Fibroblast of lung (primary cell): ENCODE measurements around the gene WNK2. TPM values are rescaled to one million over a fixed set of nuclear protein-coding genes. Genes with fewer than 3 reads are reported as not detected.
A peak's percentile ranks its signal among the peaks of the same experiment; 100 is the strongest.

Source experiments
- DNase-seq, 2 donors: peaks; one replicate each; pipeline versions ENCODE4 v3.0.0 to v3.0.0-alpha.2; 2010; ENCODE audit warnings: low read depth in 2 of 2
- H2AFZ ChIP-seq: 2 replicates; pipeline ENCODE4 v1.5.1; 2012; ENCODE audit warnings: low read length, control low read depth, inconsistent platforms
- H3K27ac ChIP-seq: 2 replicates; pipeline ENCODE4 v1.5.1; 2011; ENCODE audit warnings: low read length, control low read depth; ENCODE audit not compliant: insufficient read depth
- H3K27me3 ChIP-seq: 2 replicates; pipeline ENCODE4 v1.5.1; 2011; ENCODE audit warnings: mild to moderate bottlenecking, low read length; ENCODE audit not compliant: control insufficient read depth, insufficient read depth
- H3K36me3 ChIP-seq: 2 replicates; pipeline ENCODE4 v1.5.1; 2011; ENCODE audit warnings: low read length; ENCODE audit not compliant: control insufficient read depth, insufficient read depth
- H3K4me1 ChIP-seq: 2 replicates; pipeline ENCODE4 v1.5.1; 2011; ENCODE audit warnings: low read length; ENCODE audit not compliant: control insufficient read depth, insufficient read depth; ENCODE audit errors: extremely low read depth
- H3K4me2 ChIP-seq: 2 replicates; pipeline ENCODE4 v1.5.1; 2011; ENCODE audit warnings: low read length, control low read depth; ENCODE audit not compliant: insufficient read depth; ENCODE audit errors: extremely low read depth
- H3K4me3 ChIP-seq, 4 experiments: fragments of 200-600 bp in 1 of 4; sonication (generic) in 1 of 4; replicated peaks in 1 of 4; 2 replicates each; pipeline ENCODE4 v1.5.1; 2011 to 2016; ENCODE audit warnings: low read length in 4 of 4, low read depth in 3 of 4, mild to moderate bottlenecking in 3 of 4, control low read depth in 2 of 4, inconsistent platforms in 1 of 4, mixed read lengths in 1 of 4; ENCODE audit not compliant: insufficient read depth in 1 of 4; ENCODE audit errors: control extremely low read depth in 1 of 4
- H3K79me2 ChIP-seq: 2 replicates; pipeline ENCODE4 v1.5.1; 2012; ENCODE audit warnings: mild to moderate bottlenecking, low read length, inconsistent platforms; ENCODE audit not compliant: control insufficient read depth, insufficient read depth
- H3K9ac ChIP-seq: 2 replicates; pipeline ENCODE4 v1.5.1; 2011; ENCODE audit warnings: mild to moderate bottlenecking, low read length, control low read depth; ENCODE audit not compliant: insufficient read depth
- H3K9me3 ChIP-seq: 2 replicates; pipeline ENCODE4 v1.5.1; 2012; ENCODE audit warnings: low read depth, low read length; ENCODE audit not compliant: control insufficient read depth, insufficient read depth
- H4K20me1 ChIP-seq: 2 replicates; pipeline ENCODE4 v1.5.1; 2011; ENCODE audit warnings: low read length; ENCODE audit not compliant: control insufficient read depth, insufficient read depth; ENCODE audit errors: extremely low read depth
- EZH2 ChIP-seq: IDR thresholded peaks from 2 replicates; pipeline ENCODE4 v1.5.1; 2012; ENCODE audit warnings: low read length, control low read depth, mild to moderate bottlenecking; ENCODE audit errors: missing control alignments
- polyA minus RNA-seq: library from RNA; depleted of rRNA, polyadenylated mRNA; stranded (reverse); fragments of >200 nt; gene quantifications from 2 replicates; pipeline ENCODE4 v1.2.3, GENCODE V29; 2011; ENCODE audit warnings: low replicate concordance
- polyA plus RNA-seq, 2 donors: library from polyadenylated mRNA; depleted of rRNA in 1 of 2; stranded (reverse) in 1 of 2; unstranded in 1 of 2; fragments of >200 nt; gene quantifications; 2 replicates each; pipeline ENCODE4 v1.2.1, GENCODE V29; 2011 to 2012; ENCODE audit warnings: missing spikeins in 1 of 2
- total RNA-seq: library from RNA; depleted of rRNA; stranded (reverse); fragments of >200 nt; gene quantifications from 2 replicates; pipeline ENCODE4 v1.2.1, GENCODE V29; 2014
- TF ChIP-seq, protein P1 (sequence below), 2 donors: IDR thresholded peaks in 1 of 2; conservative IDR thresholded peaks in 1 of 2; 1 replicate in 1 of 2; 2 replicates in 1 of 2; pipeline ENCODE4 v1.5.1; 2011 to 2012; ENCODE audit warnings: low read length in 2 of 2, control low read depth in 1 of 2, inconsistent platforms in 1 of 2, low read depth in 1 of 2, mild to moderate bottlenecking in 1 of 2

Gene WNK2
- total RNA-seq (under 0.01 TPM in 1 of 2 replicates, not detected in the other), polyA plus RNA-seq (not detected in 2 replicates), polyA minus RNA-seq (not detected in 2 replicates)
- polyA plus RNA-seq (2012) = not detected in 2 replicates

DNA sequence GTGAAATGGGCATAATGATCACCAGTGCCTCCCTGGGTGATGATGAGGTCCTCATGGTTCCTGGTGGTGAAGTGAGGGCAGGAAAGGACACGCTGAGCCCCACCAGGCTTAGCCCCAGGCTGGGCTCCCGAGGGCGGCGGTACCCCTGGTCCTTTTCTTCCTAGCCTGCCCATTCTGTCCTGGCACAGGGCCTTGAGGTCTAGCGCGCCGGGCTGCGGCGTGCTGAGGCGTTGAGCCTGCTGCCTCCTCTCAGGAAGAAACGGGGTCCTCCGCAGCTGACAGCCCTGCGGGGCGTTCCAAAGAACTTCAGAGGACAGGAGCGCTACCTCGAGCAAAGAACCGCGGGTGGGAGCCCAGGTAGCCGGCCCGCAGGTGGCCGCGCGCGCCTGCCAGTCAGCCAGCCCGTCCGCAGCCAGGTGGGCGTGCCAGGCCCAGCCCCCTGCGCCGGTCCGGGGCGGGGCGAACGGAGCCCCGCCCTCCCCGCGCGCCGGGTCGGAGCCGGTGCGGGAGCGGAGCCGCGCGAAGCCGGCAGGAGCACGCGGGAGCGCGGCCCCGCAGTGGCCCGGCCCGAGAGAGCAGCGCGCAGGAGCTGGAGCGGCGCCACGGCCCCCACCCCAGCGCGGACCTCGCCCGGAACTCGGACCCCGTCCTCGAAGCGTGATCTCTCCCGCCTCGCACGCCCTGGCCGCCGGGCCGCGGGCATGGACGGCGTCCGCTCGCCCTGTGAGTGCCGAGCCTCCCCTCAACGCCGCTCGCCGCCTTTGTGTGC, at the start of gene WNK2:
WNK2 (plus strand) TSS at position 477 of the 769 bp plus-strand sequence. CDS start 791 bp downstream, outside the sequence.
- Histone ChIP-seq H3K79me2 (no peaks in the 10 kb centered on the region), H3K9me3 (no peaks in the 10 kb centered on the region), H3K4me3 (no peak within 1 kb of the TSS), H3K36me3 (no peaks in the 10 kb centered on the region), H3K27me3 (peaks cover 16% of the 10 kb centered on the region), H3K4me2 (no peak within 1 kb of the TSS), H3K9ac (no peak within 1 kb of the TSS), H4K20me1 (no peaks in the 10 kb centered on the region), H2AFZ (no peak within 1 kb of the TSS), H3K27ac (no peak within 1 kb of the TSS), H3K4me1 (no peaks in the 10 kb centered on the region)
- DNase-seq = peak in 1 of 2 donors; percentile 9
- peak; percentile 53 for TF ChIP-seq EZH2
- TF ChIP-seq, protein P1, sequence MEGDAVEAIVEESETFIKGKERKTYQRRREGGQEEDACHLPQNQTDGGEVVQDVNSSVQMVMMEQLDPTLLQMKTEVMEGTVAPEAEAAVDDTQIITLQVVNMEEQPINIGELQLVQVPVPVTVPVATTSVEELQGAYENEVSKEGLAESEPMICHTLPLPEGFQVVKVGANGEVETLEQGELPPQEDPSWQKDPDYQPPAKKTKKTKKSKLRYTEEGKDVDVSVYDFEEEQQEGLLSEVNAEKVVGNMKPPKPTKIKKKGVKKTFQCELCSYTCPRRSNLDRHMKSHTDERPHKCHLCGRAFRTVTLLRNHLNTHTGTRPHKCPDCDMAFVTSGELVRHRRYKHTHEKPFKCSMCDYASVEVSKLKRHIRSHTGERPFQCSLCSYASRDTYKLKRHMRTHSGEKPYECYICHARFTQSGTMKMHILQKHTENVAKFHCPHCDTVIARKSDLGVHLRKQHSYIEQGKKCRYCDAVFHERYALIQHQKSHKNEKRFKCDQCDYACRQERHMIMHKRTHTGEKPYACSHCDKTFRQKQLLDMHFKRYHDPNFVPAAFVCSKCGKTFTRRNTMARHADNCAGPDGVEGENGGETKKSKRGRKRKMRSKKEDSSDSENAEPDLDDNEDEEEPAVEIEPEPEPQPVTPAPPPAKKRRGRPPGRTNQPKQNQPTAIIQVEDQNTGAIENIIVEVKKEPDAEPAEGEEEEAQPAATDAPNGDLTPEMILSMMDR (conservative IDR thresholded peaks at IDR 0.05 in 1 of 2, IDR thresholded peaks at IDR 0.05 in 1 of 2; ENCODE audit: low read depth in 1 of 2, low read length in 2 of 2) = no peak

DNA sequence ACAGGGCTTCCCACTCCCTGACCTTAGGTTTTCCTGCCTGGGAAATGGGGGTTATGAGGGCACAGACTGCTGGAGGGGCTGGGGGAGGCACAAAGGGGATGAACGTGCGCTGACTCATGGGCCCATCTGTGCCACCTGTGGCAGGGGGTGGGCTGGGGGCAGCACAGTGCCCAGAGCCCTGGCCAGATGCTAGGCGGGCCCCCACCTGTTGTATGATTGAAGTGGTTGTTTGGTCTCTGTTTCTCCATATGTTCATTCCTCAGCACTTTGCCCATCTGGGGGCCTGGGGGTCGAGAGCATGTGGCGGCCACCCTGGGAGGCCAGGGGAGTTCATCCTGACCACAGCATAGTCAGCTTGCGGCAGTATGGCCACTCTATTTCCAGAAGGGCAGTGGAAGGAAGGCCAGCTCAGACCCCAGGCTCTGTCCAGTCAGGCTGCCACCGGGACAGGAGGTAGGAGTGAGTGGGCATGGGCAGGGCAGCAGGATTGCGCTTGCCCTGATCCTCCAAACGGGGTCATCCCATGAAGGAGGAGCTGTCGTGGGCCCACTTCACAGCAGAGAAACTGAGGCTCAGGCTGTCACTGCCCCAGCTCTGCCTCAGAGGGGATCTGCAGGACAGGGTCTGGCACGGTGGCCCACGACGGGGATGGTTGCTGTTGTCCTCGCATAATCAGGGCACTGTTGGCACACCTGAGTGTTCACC, 49.0 kb upstream of the WNK2 start:
- no peak for TF ChIP-seq EZH2
- Histone ChIP-seq H3K79me2 (peaks cover 2% of the 10 kb centered on the region), H3K4me2 (peak overlapping the region; percentile 98), H3K4me1 (peaks cover 17% of the 10 kb centered on the region), H3K4me3 (peak overlapping the region; percentile 48 to 83 (median 50)), H3K9me3 (no peaks in the 10 kb centered on the region), H3K36me3 (no peaks in the 10 kb centered on the region), H3K9ac (peak overlapping the region; percentile 92), H3K27me3 (no peaks in the 10 kb centered on the region), H4K20me1 (no peaks in the 10 kb centered on the region), H3K27ac (peak overlapping the region; percentile 88), H2AFZ (peak overlapping the region; percentile 89)
- no peak for DNase-seq

DNA sequence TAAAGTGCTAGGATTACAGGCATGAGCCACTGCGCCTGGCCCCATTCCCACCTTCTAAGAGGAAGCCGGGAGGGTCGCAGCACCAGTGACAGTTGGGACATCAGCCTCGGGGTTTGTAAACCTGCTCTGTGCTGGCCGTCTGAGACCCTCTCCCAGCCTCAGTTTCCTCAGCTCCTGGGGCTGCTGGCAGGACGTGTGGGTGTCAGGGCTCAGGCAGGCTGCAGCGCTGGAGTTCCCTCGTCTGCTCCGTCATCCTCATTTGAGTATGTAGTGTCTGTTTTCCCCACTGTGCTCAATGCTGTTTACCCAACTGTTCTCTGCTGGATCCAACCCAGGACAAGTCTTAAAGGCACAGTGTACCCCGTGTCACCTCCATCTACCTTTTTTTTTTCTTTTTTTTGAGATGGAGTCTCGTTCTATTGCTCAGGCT, 47.9 kb upstream of the WNK2 start:
- H3K4me2 ChIP-seq = peak overlapping the region; percentile 64
- TF ChIP-seq, protein P1 (conservative IDR thresholded peaks at IDR 0.05 in 1 of 2, IDR thresholded peaks at IDR 0.05 in 1 of 2; ENCODE audit: low read depth in 1 of 2, low read length in 2 of 2) = no peak
- no peak for TF ChIP-seq EZH2
- no peaks in the 10 kb centered on the region for H3K27me3 ChIP-seq
- peak overlapping the region; percentile 33 for H2AFZ ChIP-seq
- no peak overlapping the region for H3K27ac ChIP-seq
- peaks cover 2% of the 10 kb centered on the region for H3K79me2 ChIP-seq
- H3K4me3 ChIP-seq = peak overlapping the region in 1 of 4 experiments; percentile 22
- no peaks in the 10 kb centered on the region for H3K9me3 ChIP-seq
- no peaks in the 10 kb centered on the region for H3K36me3 ChIP-seq
- peaks cover 17% of the 10 kb centered on the region for H3K4me1 ChIP-seq
- H4K20me1 ChIP-seq = no peaks in the 10 kb centered on the region
- H3K9ac ChIP-seq = no peak overlapping the region
- DNase-seq = peak in 1 of 2 donors; percentile 53
